Hepatocyte (in vitro differentiated cells): ENCODE results near the gene CYTH2.
"Not testable (repeated sequence)": the region's sequence is repeated elsewhere in the genome, so short reads cannot be mapped to it uniquely, and the experiment has no call there.

Experiments used
- EZH2 ChIP-seq: fragments of 200-600 bp; sonication (generic); IDR thresholded peaks from 2 replicates; pipeline ENCODE4 v1.6.1; 2016; ENCODE audit warnings: antibody characterized with exemption, mild to moderate bottlenecking, borderline replicate concordance
- EZH2phosphoT487 ChIP-seq: fragments of 200-600 bp; sonication (generic); IDR thresholded peaks from one replicate; pipeline ENCODE4 v1.6.1; 2018; ENCODE audit warnings: antibody characterized with exemption, mild to moderate bottlenecking, low read depth, moderate library complexity; ENCODE audit not compliant: unreplicated experiment, severe bottlenecking
- TF ChIP-seq, protein P1 (sequence below): fragments of 200-600 bp; sonication (generic); IDR thresholded peaks from 2 replicates; pipeline ENCODE4 v1.5.1; 2016; ENCODE audit warnings: antibody characterized with exemption, mild to moderate bottlenecking; ENCODE audit not compliant: poor library complexity

DNA sequence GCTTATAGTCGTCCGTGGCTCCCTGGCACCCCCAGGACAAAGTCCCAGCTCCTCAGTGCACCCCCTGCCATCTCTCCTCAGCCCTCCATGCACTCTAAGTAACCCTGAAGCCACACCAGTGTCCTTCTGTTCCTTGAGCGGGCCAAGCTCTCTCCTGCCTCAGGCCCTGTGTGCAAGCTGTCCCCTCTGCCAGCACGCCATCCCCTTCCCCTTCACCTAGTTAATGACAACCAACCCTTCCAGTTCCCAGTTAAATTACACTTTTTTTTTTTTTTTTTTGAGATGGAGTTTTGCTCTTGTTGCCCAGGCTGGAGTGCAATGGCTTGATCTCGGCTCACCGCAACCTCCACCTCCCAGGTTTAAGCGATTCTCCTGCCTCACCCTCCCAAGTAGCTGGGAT lies 19.3 kb downstream of the CYTH2 start:
- TF ChIP-seq, protein P1, sequence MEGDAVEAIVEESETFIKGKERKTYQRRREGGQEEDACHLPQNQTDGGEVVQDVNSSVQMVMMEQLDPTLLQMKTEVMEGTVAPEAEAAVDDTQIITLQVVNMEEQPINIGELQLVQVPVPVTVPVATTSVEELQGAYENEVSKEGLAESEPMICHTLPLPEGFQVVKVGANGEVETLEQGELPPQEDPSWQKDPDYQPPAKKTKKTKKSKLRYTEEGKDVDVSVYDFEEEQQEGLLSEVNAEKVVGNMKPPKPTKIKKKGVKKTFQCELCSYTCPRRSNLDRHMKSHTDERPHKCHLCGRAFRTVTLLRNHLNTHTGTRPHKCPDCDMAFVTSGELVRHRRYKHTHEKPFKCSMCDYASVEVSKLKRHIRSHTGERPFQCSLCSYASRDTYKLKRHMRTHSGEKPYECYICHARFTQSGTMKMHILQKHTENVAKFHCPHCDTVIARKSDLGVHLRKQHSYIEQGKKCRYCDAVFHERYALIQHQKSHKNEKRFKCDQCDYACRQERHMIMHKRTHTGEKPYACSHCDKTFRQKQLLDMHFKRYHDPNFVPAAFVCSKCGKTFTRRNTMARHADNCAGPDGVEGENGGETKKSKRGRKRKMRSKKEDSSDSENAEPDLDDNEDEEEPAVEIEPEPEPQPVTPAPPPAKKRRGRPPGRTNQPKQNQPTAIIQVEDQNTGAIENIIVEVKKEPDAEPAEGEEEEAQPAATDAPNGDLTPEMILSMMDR: not testable (repeated sequence)
- not testable (repeated sequence) for TF ChIP-seq EZH2phosphoT487, EZH2
